OCI-LY7 (cell line): ENCODE data around the gene KDM4B.

Experiments used
- EZH2phosphoT487 ChIP-seq: fragments of 200-600 bp; sonication (generic); IDR thresholded peaks from 2 replicates; pipeline ENCODE4 v1.6.1; 2018; ENCODE audit warnings: low read depth, borderline replicate concordance, mild to moderate bottlenecking, mixed run types, antibody characterized with exemption, low read length, moderate library complexity, mixed read lengths
- TF ChIP-seq, protein P1 (sequence below): fragments of 200-600 bp; sonication (generic); conservative IDR thresholded peaks from 2 replicates; pipeline ENCODE4 v1.5.1; 2014; ENCODE audit warnings: mild to moderate bottlenecking, antibody characterized with exemption, low read length, moderate library complexity, mixed read lengths

DNA sequence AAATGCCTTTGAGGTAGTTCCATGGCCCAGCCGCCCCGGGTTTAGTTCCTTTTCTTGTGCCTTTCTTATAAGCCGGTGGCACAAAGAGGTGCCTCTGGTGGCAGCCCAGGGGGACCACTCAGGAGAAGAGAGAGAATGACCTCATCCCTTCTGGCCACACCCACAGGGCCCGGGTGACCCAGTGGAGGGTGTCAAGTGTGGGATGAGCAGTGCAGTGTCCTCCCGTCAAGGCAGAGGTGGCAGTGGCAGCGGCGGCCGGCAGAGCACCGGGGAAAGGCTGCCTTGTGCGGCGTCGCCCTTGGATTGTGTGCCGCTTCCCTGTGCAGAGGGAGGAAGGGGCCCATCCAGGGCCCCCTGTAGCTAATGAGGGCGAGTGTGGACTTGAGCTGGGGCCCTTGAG is 47.9 kb downstream of the KDM4B start:
- TF ChIP-seq, protein P1, sequence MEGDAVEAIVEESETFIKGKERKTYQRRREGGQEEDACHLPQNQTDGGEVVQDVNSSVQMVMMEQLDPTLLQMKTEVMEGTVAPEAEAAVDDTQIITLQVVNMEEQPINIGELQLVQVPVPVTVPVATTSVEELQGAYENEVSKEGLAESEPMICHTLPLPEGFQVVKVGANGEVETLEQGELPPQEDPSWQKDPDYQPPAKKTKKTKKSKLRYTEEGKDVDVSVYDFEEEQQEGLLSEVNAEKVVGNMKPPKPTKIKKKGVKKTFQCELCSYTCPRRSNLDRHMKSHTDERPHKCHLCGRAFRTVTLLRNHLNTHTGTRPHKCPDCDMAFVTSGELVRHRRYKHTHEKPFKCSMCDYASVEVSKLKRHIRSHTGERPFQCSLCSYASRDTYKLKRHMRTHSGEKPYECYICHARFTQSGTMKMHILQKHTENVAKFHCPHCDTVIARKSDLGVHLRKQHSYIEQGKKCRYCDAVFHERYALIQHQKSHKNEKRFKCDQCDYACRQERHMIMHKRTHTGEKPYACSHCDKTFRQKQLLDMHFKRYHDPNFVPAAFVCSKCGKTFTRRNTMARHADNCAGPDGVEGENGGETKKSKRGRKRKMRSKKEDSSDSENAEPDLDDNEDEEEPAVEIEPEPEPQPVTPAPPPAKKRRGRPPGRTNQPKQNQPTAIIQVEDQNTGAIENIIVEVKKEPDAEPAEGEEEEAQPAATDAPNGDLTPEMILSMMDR = no peak
- TF ChIP-seq EZH2phosphoT487 = no peak
